ENCODE data around the gene FGF18. TPM values are rescaled to one million over a fixed set of nuclear protein-coding genes. Genes with fewer than 3 reads are reported as not detected.
A peak's percentile ranks its signal among the peaks of the same experiment; 100 is the strongest.

The FGF18 gene
- total RNA-seq, 1 experiment from 2014 or later: 0.94 TPM

GRCh38 chr5:171481571-171482433 is 62.4 kb downstream of the FGF18 start:
- H2BK15ac ChIP-seq (ENCODE audit: low read depth, low read length): no peak overlapping the region
- no peak overlapping the region for H3K4ac ChIP-seq (ENCODE audit: low read depth, low read length)
- H3K79me1 ChIP-seq (ENCODE audit: insufficient read depth, low read depth, low read length, poor library complexity, severe bottlenecking): no peaks in the 10 kb centered on the region
- H4K91ac ChIP-seq (ENCODE audit: insufficient read length, low read depth, low read length): no peak overlapping the region
- no peak overlapping the region for H3K4me2 ChIP-seq (ENCODE audit: insufficient read depth, insufficient read length, low read length)
- no peak overlapping the region for H2BK20ac ChIP-seq (ENCODE audit: low read depth, low read length, poor library complexity, severe bottlenecking)
- no peak overlapping the region for H4K8ac ChIP-seq (replicated peaks; ENCODE audit: insufficient read length, low read depth, low read length)
- no peaks in the 10 kb centered on the region; a peak in 1 of 5 replicates for H3K9me3 Mint-ChIP-seq
- no peak overlapping the region for H3K9ac ChIP-seq (ENCODE audit: extremely low read depth, insufficient read length, low read length)
- H2BK5ac ChIP-seq (ENCODE audit: insufficient read length, low read length): no peak overlapping the region
- H3K18ac ChIP-seq (ENCODE audit: insufficient read length, low read depth, low read length): no peak overlapping the region
- no peak overlapping the region for H2BK12ac ChIP-seq (ENCODE audit: insufficient read length, low read depth, low read length)
- no peak overlapping the region for H2AK5ac ChIP-seq (ENCODE audit: insufficient read length, low read length)
- H3T11ph ChIP-seq (ENCODE audit: low read length): no peak overlapping the region
- H3K4me1 ChIP-seq (ENCODE audit: insufficient read depth, low read length): peaks cover 2% of the 10 kb centered on the region; the same call in 1 of the 2 replicates
- peak overlapping the region in 1 of 3 experiments; percentile 8; a peak in 3 of 7 replicates for H3K27ac Mint-ChIP-seq
- no peak for TF ChIP-seq CTCF (conservative IDR thresholded peaks at IDR 0.05)
- H4K5ac ChIP-seq (ENCODE audit: insufficient read length, low read depth, low read length): no peak overlapping the region
- no peak for DNase-seq
- no peak overlapping the region for H2BK120ac ChIP-seq (ENCODE audit: low read depth, low read length, poor library complexity, severe bottlenecking)
- no peaks in the 10 kb centered on the region; a peak in 1 of 7 replicates for H3K36me3 Mint-ChIP-seq (ENCODE audit: insufficient read depth in 1 of 3, low read depth in 3 of 3)
- peaks cover 8% of the 10 kb centered on the region for H3K27me3 Mint-ChIP-seq (ENCODE audit: low read depth)
- no peak overlapping the region for H2AFZ ChIP-seq (ENCODE audit: low read length)
- peaks cover 2 to 22% of the 10 kb centered on the region in 2 experiments for H3K4me1 Mint-ChIP-seq
- H3K4me3 Mint-ChIP-seq: no peak overlapping the region
- no peaks in the 10 kb centered on the region for H4K20me1 ChIP-seq (ENCODE audit: control insufficient read depth, insufficient read depth, insufficient read length)
- no peak overlapping the region for H3K23ac ChIP-seq (ENCODE audit: insufficient read length, low read depth, low read length)
- H3K14ac ChIP-seq (ENCODE audit: insufficient read depth, low read length): no peak overlapping the region; the same call in 1 of the 2 replicates
- H3K27me3 ChIP-seq (ENCODE audit: insufficient read depth, low read length): no peaks in the 10 kb centered on the region
- WGBS (ENCODE audit: extremely low coverage, insufficient read length, low lambda C conversion rate): no CpG with 5 or more reads among the region's 10 CpGs
- no peaks in the 10 kb centered on the region for H3K79me2 ChIP-seq (ENCODE audit: insufficient read depth, low read length)
- H3K23me2 ChIP-seq (ENCODE audit: insufficient read length, low read depth, low read length, poor library complexity, severe bottlenecking): no peaks in the 10 kb centered on the region
- no peak overlapping the region for H3K27ac ChIP-seq (ENCODE audit: insufficient read length, low read depth, low read length)
- H3K9me3 ChIP-seq (ENCODE audit: control insufficient read depth, low read depth, low read length): no peaks in the 10 kb centered on the region
- no peak overlapping the region for H3K56ac ChIP-seq (ENCODE audit: insufficient read length, low read depth, low read length)
